Astrocyte (in vitro differentiated cells and primary cell): ENCODE data around the gene KPNA5.

Experiments used
- CTCF ChIP-seq: IDR thresholded peaks from 2 replicates; pipeline ENCODE4 v1.5.1; 2011; ENCODE audit warnings: low read depth, mild to moderate bottlenecking, inconsistent platforms, low read length, moderate library complexity; ENCODE audit not compliant: insufficient read depth
- EZH2 ChIP-seq: IDR thresholded peaks from 2 replicates; pipeline ENCODE4 v1.6.1; 2012; ENCODE audit warnings: mild to moderate bottlenecking, low read length, inconsistent platforms; ENCODE audit not compliant: insufficient read depth

- TF ChIP-seq CTCF (no peak), EZH2 (no peak)
These were observed 32.9 kb upstream of the KPNA5 start for GRCh38 chr6:116648156-116648555.
